ENCODE measurements around the gene MTHFSD. TPM values are rescaled to one million over a fixed set of nuclear protein-coding genes. Genes with fewer than 3 reads are reported as not detected.

The MTHFSD gene
- total RNA-seq, 1 experiment from 2014 or later = 4.7 TPM

GRCh38 chr16:86500708-86501510, 54.1 kb downstream of the MTHFSD start:
- H3K18ac ChIP-seq (ENCODE audit: insufficient read length, low read depth, low read length) = no peak overlapping the region
- H4K5ac ChIP-seq (ENCODE audit: insufficient read length, low read depth, low read length) = no peak overlapping the region
- H3K23me2 ChIP-seq (ENCODE audit: insufficient read length, low read depth, low read length, poor library complexity, severe bottlenecking) = no peaks in the 10 kb centered on the region
- H3K23ac ChIP-seq (ENCODE audit: insufficient read length, low read depth, low read length) = no peak overlapping the region
- no peak for TF ChIP-seq CTCF (conservative IDR thresholded peaks at IDR 0.05)
- no peak for DNase-seq
- no CpG with 5 or more reads among the region's 13 CpGs for WGBS (ENCODE audit: extremely low coverage, insufficient read length, low lambda C conversion rate)
- peaks cover 16 to 47% of the 10 kb centered on the region in 2 experiments for H3K4me1 Mint-ChIP-seq
- H2AFZ ChIP-seq (ENCODE audit: low read length) = no peak overlapping the region
- H3K27ac ChIP-seq (ENCODE audit: insufficient read length, low read depth, low read length) = no peak overlapping the region
- no peak overlapping the region for H3K4ac ChIP-seq (ENCODE audit: low read depth, low read length)
- no peak overlapping the region for H4K91ac ChIP-seq (ENCODE audit: insufficient read length, low read depth, low read length)
- H2BK5ac ChIP-seq (ENCODE audit: insufficient read length, low read length) = no peak overlapping the region
- no peak overlapping the region for H3K27ac Mint-ChIP-seq
- peaks cover 0 to 27% of the 10 kb centered on the region in 2 experiments; a peak in 3 of 5 replicates for H3K9me3 Mint-ChIP-seq
- H3K4me3 Mint-ChIP-seq = no peak overlapping the region; a peak in 1 of 5 replicates
- no peak overlapping the region for H2BK120ac ChIP-seq (ENCODE audit: low read depth, low read length, poor library complexity, severe bottlenecking)
- H3K56ac ChIP-seq (ENCODE audit: insufficient read length, low read depth, low read length) = no peak overlapping the region
- no peak overlapping the region for H3K9ac ChIP-seq (ENCODE audit: extremely low read depth, insufficient read length, low read length)
- H2BK20ac ChIP-seq (ENCODE audit: low read depth, low read length, poor library complexity, severe bottlenecking) = no peak overlapping the region
- H3K4me1 ChIP-seq (ENCODE audit: insufficient read depth, low read length) = peaks cover 3% of the 10 kb centered on the region; the same call in 1 of the 2 replicates
- no peak overlapping the region for H3K14ac ChIP-seq (ENCODE audit: insufficient read depth, low read length)
- H3K27me3 ChIP-seq (ENCODE audit: insufficient read depth, low read length) = peaks cover 97% of the 10 kb centered on the region
- no peak overlapping the region for H2AK5ac ChIP-seq (ENCODE audit: insufficient read length, low read length)
- no peak overlapping the region for H3K4me2 ChIP-seq (ENCODE audit: insufficient read depth, insufficient read length, low read length)
- no peak overlapping the region for H3T11ph ChIP-seq (ENCODE audit: low read length)
- peaks cover 98% of the 10 kb centered on the region for H3K27me3 Mint-ChIP-seq (ENCODE audit: low read depth)
- H3K36me3 Mint-ChIP-seq (ENCODE audit: insufficient read depth in 1 of 3, low read depth in 3 of 3) = no peaks in the 10 kb centered on the region; a peak in 1 of 7 replicates
- no peaks in the 10 kb centered on the region for H3K79me2 ChIP-seq (ENCODE audit: insufficient read depth, low read length)
- no peak overlapping the region for H2BK15ac ChIP-seq (ENCODE audit: low read depth, low read length)
- no peaks in the 10 kb centered on the region for H3K79me1 ChIP-seq (ENCODE audit: insufficient read depth, low read depth, low read length, poor library complexity, severe bottlenecking)
- H4K8ac ChIP-seq (replicated peaks; ENCODE audit: insufficient read length, low read depth, low read length) = no peak overlapping the region
- H2BK12ac ChIP-seq (ENCODE audit: insufficient read length, low read depth, low read length) = no peak overlapping the region
- H3K9me3 ChIP-seq (ENCODE audit: control insufficient read depth, low read depth, low read length) = no peaks in the 10 kb centered on the region
- H4K20me1 ChIP-seq (ENCODE audit: control insufficient read depth, insufficient read depth, insufficient read length) = no peaks in the 10 kb centered on the region
